Stimulated activated CD4-positive, alpha-beta T cell treated with anti-CD3 and anti-CD28 coated beads, Interleukin-2, amount 100 ng/mL, for 4 hours (primary cell): Measurements from ENCODE around the gene MUC15.

Experiments used
- DNase-seq: peaks from one replicate; pipeline ENCODE4 v3.0.0-alpha.2; 2020; ENCODE audit warnings: low read depth

The MUC15 gene

GRCh38 chr11:26573896-26574295, 1.8 kb upstream of the MUC15 start:
- no peak for DNase-seq

- no peak for DNase-seq
These were observed 823 bp upstream of the MUC15 start for GRCh38 chr11:26572770-26573402.

GRCh38 chr11:26569646-26570045, 2.4 kb downstream of the MUC15 start:
- no peak for DNase-seq

- no peak for DNase-seq
These were observed 13.9 kb downstream of the MUC15 start for GRCh38 chr11:26558190-26558589.

- no peak for DNase-seq
These were observed 14.4 kb downstream of the MUC15 start for GRCh38 chr11:26557666-26558065.

- no peak for DNase-seq
These were observed 15.5 kb downstream of the MUC15 start for GRCh38 chr11:26556582-26556981.

GRCh38 chr11:26554455-26554854, 17.6 kb downstream of the MUC15 start:
- DNase-seq, result no peak

- no peak for DNase-seq
These were observed 18.9 kb downstream of the MUC15 start for GRCh38 chr11:26553182-26553581.

- no peak for DNase-seq
These were observed 20.8 kb downstream of the MUC15 start for GRCh38 chr11:26551186-26551801.

- DNase-seq, result no peak
These were observed 22.0 kb downstream of the MUC15 start for GRCh38 chr11:26550022-26550421.

- DNase-seq, result no peak
These were observed 22.9 kb downstream of the MUC15 start for GRCh38 chr11:26549176-26549575.

GRCh38 chr11:26541870-26542269, 30.2 kb downstream of the MUC15 start:
- no peak for DNase-seq

GRCh38 chr11:26539517-26539916, 32.5 kb downstream of the MUC15 start:
- DNase-seq, result no peak

GRCh38 chr11:26537341-26537740, 34.7 kb downstream of the MUC15 start:
- no peak for DNase-seq

GRCh38 chr11:26527685-26528084, 44.4 kb downstream of the MUC15 start:
- DNase-seq, result no peak

GRCh38 chr11:26522912-26523610, 49.0 kb downstream of the MUC15 start:
- no peak for DNase-seq

GRCh38 chr11:26519469-26519868, 52.6 kb downstream of the MUC15 start:
- no peak for DNase-seq

GRCh38 chr11:26512196-26512595, 59.9 kb downstream of the MUC15 start:
- DNase-seq, result no peak

GRCh38 chr11:26510756-26511155, 61.3 kb downstream of the MUC15 start:
- no peak for DNase-seq

GRCh38 chr11:26510164-26510563, 61.9 kb downstream of the MUC15 start:
- no peak for DNase-seq
